ENCODE data around the gene VPS39.
"Not testable (repeated sequence)": the region's sequence is repeated elsewhere in the genome, so short reads cannot be mapped to it uniquely, and the experiment has no call there.

VPS39 gene

GRCh38 chr15:42207674-42208579, at the start of gene VPS39:
Gene VPS39, minus strand, starts transcription at chr15:42208304. Its CDS starts 151 bp downstream, at chr15:42208153.
- peak; percentile 65 for DNase-seq (ENCODE audit: low read depth)

GRCh38 chr15:42253300-42253699, 45.2 kb upstream of the VPS39 start:
- DNase-seq (ENCODE audit: low read depth), result no peak

GRCh38 chr15:42240823-42241222, 32.7 kb upstream of the VPS39 start:
- DNase-seq (ENCODE audit: low read depth), result no peak

- DNase-seq (ENCODE audit: low read depth), result no peak
These were observed 31.6 kb upstream of the VPS39 start for GRCh38 chr15:42239528-42240182.

- no peak for DNase-seq (ENCODE audit: low read depth)
These were observed 25.0 kb upstream of the VPS39 start for GRCh38 chr15:42233107-42233506.

- no peak for DNase-seq (ENCODE audit: low read depth)
These were observed 24.5 kb upstream of the VPS39 start for GRCh38 chr15:42232606-42233005.

- DNase-seq (ENCODE audit: low read depth), result no peak
These were observed 23.0 kb upstream of the VPS39 start for GRCh38 chr15:42231088-42231487.

GRCh38 chr15:42228981-42229380, 20.9 kb upstream of the VPS39 start:
- DNase-seq (ENCODE audit: low read depth), result not testable (repeated sequence)

- DNase-seq (ENCODE audit: low read depth), result no peak
These were observed 19.9 kb upstream of the VPS39 start for GRCh38 chr15:42228036-42228435.

GRCh38 chr15:42226648-42227047, 18.5 kb upstream of the VPS39 start:
- DNase-seq (ENCODE audit: low read depth), result no peak

- DNase-seq (ENCODE audit: low read depth), result no peak
These were observed 12.1 kb upstream of the VPS39 start for GRCh38 chr15:42220216-42220615.

- no peak for DNase-seq (ENCODE audit: low read depth)
These were observed 11.0 kb upstream of the VPS39 start for GRCh38 chr15:42218953-42219592.

GRCh38 chr15:42217568-42217967, 9.5 kb upstream of the VPS39 start:
- no peak for DNase-seq (ENCODE audit: low read depth)

- no peak for DNase-seq (ENCODE audit: low read depth)
These were observed 8.1 kb upstream of the VPS39 start for GRCh38 chr15:42215913-42216829.

GRCh38 chr15:42214600-42214999, 6.5 kb upstream of the VPS39 start:
- no peak for DNase-seq (ENCODE audit: low read depth)

GRCh38 chr15:42213511-42213910, 5.4 kb upstream of the VPS39 start:
- DNase-seq (ENCODE audit: low read depth), result no peak

- no peak for DNase-seq (ENCODE audit: low read depth)
These were observed 2.6 kb upstream of the VPS39 start for GRCh38 chr15:42210696-42211095.

GRCh38 chr15:42206406-42206805, 1.7 kb downstream of the VPS39 start:
- no peak for DNase-seq (ENCODE audit: low read depth)

- DNase-seq (ENCODE audit: low read depth), result no peak
These were observed 4.2 kb downstream of the VPS39 start for GRCh38 chr15:42203891-42204290.

GRCh38 chr15:42202653-42203052, 5.5 kb downstream of the VPS39 start:
- DNase-seq (ENCODE audit: low read depth), result no peak

- no peak for DNase-seq (ENCODE audit: low read depth)
These were observed 6.3 kb downstream of the VPS39 start for GRCh38 chr15:42201801-42202200.

- DNase-seq (ENCODE audit: low read depth), result no peak
These were observed 9.0 kb downstream of the VPS39 start for GRCh38 chr15:42199126-42199525.
